Panc1 (cell line): ENCODE data around the gene ARAF. TPM values are rescaled to one million over a fixed set of nuclear protein-coding genes. Genes with fewer than 3 reads are reported as not detected.

Source experiments
- ATAC-seq: fragments of 200-7000 bp; cut with Tn5 transposase; 2 replicates; pipeline ENCODE4 v1.9.1; 2020; ENCODE audit warnings: mild to moderate bottlenecking, moderate library complexity
- BruUV-seq: library from RNA; stranded (reverse); fragments of 400-500 nt; replicated peaks from 2 replicates; lab custom pipeline; 2021; lab: Mats Ljungman, UMichigan
- CTCF ChIA-PET: fragments of 300-600 bp; sonication (Branson Sonifier 250); formaldehyde crosslinking; loops from one replicate; lab custom pipeline; 2022; ENCODE audit warnings: antibody characterized with exemption; lab: Charles Lee
- POLR2A ChIA-PET: fragments of 300-600 bp; sonication (Branson Sonifier 250); formaldehyde crosslinking; loops from one replicate; lab custom pipeline; 2022; ENCODE audit warnings: antibody characterized with exemption; lab: Charles Lee
- DNase-seq: peaks from one replicate; pipeline ENCODE4 v3.0.0-alpha.2; 2010; ENCODE audit warnings: low read depth, low spot score
- H3K27ac ChIP-seq: 2 replicates; pipeline ENCODE4 v1.5.1; 2011; ENCODE audit warnings: mild to moderate bottlenecking, low read length, inconsistent platforms
- H3K27me3 ChIP-seq: fragments of 200-500 bp; sonication (Bioruptor generic); 2 replicates; pipeline ENCODE4 v1.6.0; 2014; ENCODE audit warnings: low read length, inconsistent platforms; ENCODE audit not compliant: control insufficient read depth, insufficient read depth
- H3K36me3 ChIP-seq: fragments of 200-500 bp; sonication (Bioruptor generic); 2 replicates; pipeline ENCODE4 v1.5.1; 2014; ENCODE audit warnings: inconsistent platforms, mild to moderate bottlenecking, low read length, moderate library complexity; ENCODE audit not compliant: control insufficient read depth, insufficient read depth
- H3K4me1 ChIP-seq: 2 replicates; pipeline ENCODE4 v1.5.1; 2011; ENCODE audit warnings: inconsistent platforms, mild to moderate bottlenecking, low read length, moderate library complexity; ENCODE audit not compliant: control insufficient read depth, insufficient read depth
- H3K4me3 ChIP-seq, 2 experiments: 2 replicates each; pipeline ENCODE4 v1.5.1; 2011 to 2012; ENCODE audit warnings: low read depth in 2 of 2, low read length in 2 of 2, mild to moderate bottlenecking in 2 of 2, inconsistent platforms in 1 of 2, moderate library complexity in 1 of 2
- H3K9me3 ChIP-seq: fragments of 200-500 bp; sonication (Bioruptor generic); 2 replicates; pipeline ENCODE4 v1.5.1; 2014; ENCODE audit warnings: low read depth, mild to moderate bottlenecking, inconsistent platforms, low read length, moderate library complexity; ENCODE audit not compliant: control insufficient read depth, insufficient read depth
- REST ChIP-seq, 2 experiments: IDR thresholded peaks; 2 replicates each; pipeline ENCODE4 v1.6.1; 2011 to 2012; ENCODE audit warnings: low read depth in 2 of 2, control low read depth in 1 of 2, low read length in 1 of 2, mild to moderate bottlenecking in 1 of 2, moderate library complexity in 1 of 2; ENCODE audit not compliant: insufficient read depth in 1 of 2
- TCF7L2 ChIP-seq: IDR thresholded peaks from 2 replicates; pipeline ENCODE4 v1.6.1; 2011; ENCODE audit warnings: mild to moderate bottlenecking, low read depth, low read length, inconsistent platforms
- in situ Hi-C: cut with HindIII; loops from 2 replicates; pipeline ENCODE4 v1.10.0; 2016; ENCODE audit warnings: low sequenced_read_pairs, low pct_unique_long_range_greater_than_20kb
- intact Hi-C: fragments of 100-400 bp; cut with micrococcal nuclease; formaldehyde crosslinking; loops from one replicate; pipeline ENCODE4 v1.10.0; 2022; ENCODE audit not compliant: unreplicated experiment
- total RNA-seq: library from RNA; stranded (reverse); gene quantifications from one replicate; pipeline ENCODE4 v1.2.1, GENCODE V29; 2021; ENCODE audit not compliant: unreplicated experiment
- TF ChIP-seq, protein P1 (sequence below): fragments of 450-650 bp; IDR thresholded peaks from 2 replicates; pipeline ENCODE4 v1.5.1; 2017; ENCODE audit warnings: mild to moderate bottlenecking

The ARAF gene
- total RNA-seq, 1 experiment from 2014 or later, result 87.9 TPM

- Histone ChIP-seq H3K4me3 (no peak overlapping the region), H3K27ac (no peak overlapping the region), H3K9me3 (no peaks in the 10 kb centered on the region), H3K27me3 (no peaks in the 10 kb centered on the region), H3K36me3 (no peaks in the 10 kb centered on the region; the same call in none of the 2 replicates), H3K4me1 (no peaks in the 10 kb centered on the region)
- ChIA-PET POLR2A (no interaction called here), CTCF (interaction anchor here (0.7 kb wide), 1 partner anchor 22 kb away, joined by 6 read pairs; no protein-coding TSS in a partner anchor)
- BruUV-seq, result no TSS peak
- TF ChIP-seq REST (IDR thresholded peaks at IDR 0.05; ENCODE audit: insufficient read depth in 1 of 2, low read depth in 2 of 2, low read length in 1 of 2), result no peak
- TF ChIP-seq, protein P1, sequence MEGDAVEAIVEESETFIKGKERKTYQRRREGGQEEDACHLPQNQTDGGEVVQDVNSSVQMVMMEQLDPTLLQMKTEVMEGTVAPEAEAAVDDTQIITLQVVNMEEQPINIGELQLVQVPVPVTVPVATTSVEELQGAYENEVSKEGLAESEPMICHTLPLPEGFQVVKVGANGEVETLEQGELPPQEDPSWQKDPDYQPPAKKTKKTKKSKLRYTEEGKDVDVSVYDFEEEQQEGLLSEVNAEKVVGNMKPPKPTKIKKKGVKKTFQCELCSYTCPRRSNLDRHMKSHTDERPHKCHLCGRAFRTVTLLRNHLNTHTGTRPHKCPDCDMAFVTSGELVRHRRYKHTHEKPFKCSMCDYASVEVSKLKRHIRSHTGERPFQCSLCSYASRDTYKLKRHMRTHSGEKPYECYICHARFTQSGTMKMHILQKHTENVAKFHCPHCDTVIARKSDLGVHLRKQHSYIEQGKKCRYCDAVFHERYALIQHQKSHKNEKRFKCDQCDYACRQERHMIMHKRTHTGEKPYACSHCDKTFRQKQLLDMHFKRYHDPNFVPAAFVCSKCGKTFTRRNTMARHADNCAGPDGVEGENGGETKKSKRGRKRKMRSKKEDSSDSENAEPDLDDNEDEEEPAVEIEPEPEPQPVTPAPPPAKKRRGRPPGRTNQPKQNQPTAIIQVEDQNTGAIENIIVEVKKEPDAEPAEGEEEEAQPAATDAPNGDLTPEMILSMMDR, result peak; percentile 65
- no peak for DNase-seq
- in situ Hi-C loops, result no loop called here
- no peak for ATAC-seq
- intact Hi-C loops, result no loop called here
These were observed 1.7 kb downstream of the ARAF start for GRCh38 chrX:47562615-47563243.

DNA sequence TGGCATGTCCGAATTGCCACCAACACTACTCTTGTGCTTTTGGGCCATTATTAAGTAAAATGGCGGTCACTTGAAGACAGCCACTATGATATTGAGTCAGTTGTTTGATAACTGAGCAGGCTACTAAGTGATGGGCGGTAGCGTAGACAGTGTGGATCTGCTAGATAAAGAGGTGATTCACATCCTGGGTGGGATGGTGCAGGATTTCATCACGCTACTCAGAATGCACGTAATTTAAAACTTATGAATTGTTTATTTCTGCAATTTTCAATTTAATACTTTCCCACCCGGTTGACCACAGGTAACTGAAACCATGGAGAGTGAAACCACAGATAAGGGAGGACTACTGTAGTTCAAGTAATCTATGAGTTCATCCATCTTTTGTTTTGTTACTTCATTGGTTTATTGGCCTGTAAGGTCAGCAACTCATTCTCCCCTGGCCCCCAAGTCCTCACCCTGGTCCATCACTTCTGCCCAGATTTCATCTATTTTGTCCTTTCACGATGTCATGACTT lies 2.9 kb downstream of the ARAF start:
- no peaks in the 10 kb centered on the region for H3K9me3 ChIP-seq
- intact Hi-C loops, result no loop called here
- in situ Hi-C loops, result no loop called here
- DNase-seq (no peak), ATAC-seq (no peak)
- TF ChIP-seq, protein P1, result no peak
- TF ChIP-seq TCF7L2, result no peak
- H3K27ac ChIP-seq, result no peak overlapping the region
- ChIA-PET POLR2A (no interaction called here), CTCF (no interaction called here)
- no TSS peak for BruUV-seq
- H3K4me3 ChIP-seq, result no peak overlapping the region
- no peaks in the 10 kb centered on the region for H3K4me1 ChIP-seq
- H3K36me3 ChIP-seq, result no peaks in the 10 kb centered on the region; the same call in none of the 2 replicates
- no peaks in the 10 kb centered on the region for H3K27me3 ChIP-seq
